GM12872 (cell line): ENCODE measurements around the gene ARSK.

Experiments
- TF ChIP-seq, protein P1 (sequence below): IDR thresholded peaks from 3 replicates; pipeline ENCODE4 v1.5.1; 2011; ENCODE audit warnings: low read depth, mild to moderate bottlenecking, low read length, moderate library complexity; ENCODE audit not compliant: insufficient read depth

The ARSK gene

DNA sequence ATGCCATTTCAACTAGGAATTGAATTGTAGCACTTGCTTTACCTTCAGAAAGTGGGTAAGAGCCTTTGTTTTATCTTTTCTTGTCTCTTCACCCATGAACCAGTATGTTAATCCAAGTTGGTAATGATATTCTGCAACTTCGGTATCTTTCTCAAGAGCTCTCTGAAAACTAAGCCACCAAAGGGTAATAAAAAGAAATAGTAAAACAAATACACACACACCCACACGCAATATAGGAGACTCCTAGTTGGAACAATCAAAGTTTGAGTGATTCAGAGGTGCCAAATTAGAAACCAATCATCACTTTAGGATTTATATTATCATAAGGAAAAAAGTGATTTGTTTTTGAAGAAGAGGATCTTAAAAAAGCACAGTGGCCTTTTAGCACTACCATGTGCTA is 30.5 kb upstream of the ARSK start:
- TF ChIP-seq, protein P1, sequence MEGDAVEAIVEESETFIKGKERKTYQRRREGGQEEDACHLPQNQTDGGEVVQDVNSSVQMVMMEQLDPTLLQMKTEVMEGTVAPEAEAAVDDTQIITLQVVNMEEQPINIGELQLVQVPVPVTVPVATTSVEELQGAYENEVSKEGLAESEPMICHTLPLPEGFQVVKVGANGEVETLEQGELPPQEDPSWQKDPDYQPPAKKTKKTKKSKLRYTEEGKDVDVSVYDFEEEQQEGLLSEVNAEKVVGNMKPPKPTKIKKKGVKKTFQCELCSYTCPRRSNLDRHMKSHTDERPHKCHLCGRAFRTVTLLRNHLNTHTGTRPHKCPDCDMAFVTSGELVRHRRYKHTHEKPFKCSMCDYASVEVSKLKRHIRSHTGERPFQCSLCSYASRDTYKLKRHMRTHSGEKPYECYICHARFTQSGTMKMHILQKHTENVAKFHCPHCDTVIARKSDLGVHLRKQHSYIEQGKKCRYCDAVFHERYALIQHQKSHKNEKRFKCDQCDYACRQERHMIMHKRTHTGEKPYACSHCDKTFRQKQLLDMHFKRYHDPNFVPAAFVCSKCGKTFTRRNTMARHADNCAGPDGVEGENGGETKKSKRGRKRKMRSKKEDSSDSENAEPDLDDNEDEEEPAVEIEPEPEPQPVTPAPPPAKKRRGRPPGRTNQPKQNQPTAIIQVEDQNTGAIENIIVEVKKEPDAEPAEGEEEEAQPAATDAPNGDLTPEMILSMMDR: no peak

DNA sequence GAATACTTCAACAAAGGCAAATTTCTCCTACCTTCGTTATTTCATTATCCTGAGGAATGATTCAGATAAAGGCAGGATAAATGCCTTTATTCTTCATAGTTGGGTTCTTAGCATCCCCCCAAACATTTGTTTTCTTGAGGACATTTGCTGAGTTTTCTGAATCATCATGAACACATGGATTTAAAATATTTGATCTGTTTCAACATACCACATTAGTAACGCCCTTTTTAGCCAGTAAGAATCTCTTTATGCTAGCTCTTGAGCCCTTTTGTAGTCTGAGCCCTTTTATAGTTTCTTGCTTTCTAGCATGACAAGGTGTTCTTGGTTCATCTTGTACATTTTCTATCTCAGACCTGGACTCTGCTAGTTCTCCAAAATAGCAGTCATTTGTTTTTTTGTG is 28.0 kb upstream of the ARSK start:
- TF ChIP-seq, protein P1: no peak

DNA sequence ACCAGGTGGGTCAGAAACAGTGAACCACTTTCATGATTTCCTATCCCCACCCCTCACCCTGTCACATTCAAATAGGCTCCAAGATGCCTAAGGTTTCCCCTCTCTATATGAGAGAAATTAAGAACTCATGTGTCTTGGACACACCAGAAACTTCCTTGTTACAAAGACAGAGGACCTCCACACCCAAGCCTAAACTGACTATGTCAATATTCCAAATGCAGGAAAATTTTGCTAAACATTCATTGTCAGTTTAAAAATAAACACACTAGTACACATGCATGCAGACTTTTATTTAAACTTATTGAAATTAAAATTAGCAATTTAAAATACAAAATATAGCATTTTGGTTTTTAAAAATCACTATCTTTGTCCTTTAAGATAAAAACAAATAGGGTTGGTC is 26.3 kb upstream of the ARSK start:
- TF ChIP-seq, protein P1: no peak

DNA sequence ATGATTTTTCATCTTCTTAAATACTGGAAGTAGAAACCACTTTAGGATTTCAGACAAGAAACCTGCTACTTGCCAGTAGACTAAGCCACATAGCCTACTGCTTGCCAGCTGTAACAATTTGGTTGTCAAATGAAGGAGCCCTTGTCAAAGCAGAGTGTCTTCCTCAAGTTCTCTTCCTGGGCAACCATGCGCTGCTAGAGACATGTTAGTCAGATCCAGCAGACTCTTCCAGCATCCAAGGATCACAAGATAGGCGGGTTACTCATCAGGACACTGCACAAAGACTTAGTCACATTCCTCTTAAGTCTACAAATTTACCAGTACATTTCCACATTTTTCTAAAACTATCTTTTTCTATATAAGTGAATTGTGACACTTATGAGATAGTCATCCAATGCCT is 24.5 kb upstream of the ARSK start:
- TF ChIP-seq, protein P1: no peak

DNA sequence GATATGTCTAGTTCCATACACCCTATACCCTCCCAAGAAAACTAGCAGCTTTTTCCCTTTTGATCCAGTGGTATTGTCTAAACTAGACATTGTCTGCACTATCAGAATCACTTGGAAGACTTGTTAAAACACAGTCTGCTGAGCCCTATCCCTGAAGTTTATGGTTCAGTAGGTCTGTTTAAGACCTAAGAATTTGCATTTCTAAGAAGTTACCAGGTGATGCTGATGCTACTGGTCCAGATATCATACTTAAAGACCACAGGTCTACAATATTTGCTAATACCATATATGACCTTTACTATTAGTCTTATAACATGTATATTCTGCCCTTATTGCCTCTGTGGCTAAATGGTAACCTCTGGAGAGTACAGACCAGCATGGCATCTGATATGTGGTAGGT is 23.4 kb upstream of the ARSK start:
- TF ChIP-seq, protein P1: no peak

DNA sequence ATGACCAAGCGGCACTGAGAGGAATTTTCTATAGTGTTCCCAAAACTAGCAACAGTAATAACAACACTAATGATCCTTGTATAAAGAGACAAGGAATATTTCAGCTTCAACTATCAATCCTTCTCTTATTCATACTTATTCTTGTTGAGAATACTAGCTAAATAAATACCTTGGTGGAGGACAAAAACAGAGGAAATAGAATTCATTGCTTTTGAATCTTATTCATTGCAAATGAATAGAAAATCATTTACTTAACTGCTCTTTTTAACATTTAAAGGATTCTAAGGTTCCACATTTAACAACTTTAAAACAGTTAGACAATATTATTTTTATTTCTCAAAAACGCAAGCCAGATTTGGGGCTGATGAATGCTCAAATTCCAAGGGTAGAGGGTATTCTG is 22.5 kb upstream of the ARSK start:
- TF ChIP-seq, protein P1: no peak

DNA sequence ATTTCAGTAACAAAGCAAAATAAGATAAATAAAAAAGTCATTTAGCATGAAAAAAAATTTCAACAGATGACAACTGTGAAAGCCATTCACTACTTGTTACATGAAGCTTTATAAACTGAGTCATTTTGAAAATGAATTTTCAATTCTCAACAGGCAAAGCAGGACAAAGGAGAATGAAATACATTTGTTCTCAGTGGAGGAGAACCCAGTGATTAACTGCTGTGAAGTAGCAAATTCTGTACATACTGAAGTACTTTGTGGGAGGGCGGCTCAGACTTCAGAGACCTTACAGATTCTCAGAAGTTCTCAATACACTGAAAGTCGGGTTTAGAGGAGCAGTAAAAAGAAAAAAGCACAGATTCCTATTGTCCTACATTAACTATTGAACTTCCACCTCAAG is 21.8 kb upstream of the ARSK start:
- TF ChIP-seq, protein P1: no peak

DNA sequence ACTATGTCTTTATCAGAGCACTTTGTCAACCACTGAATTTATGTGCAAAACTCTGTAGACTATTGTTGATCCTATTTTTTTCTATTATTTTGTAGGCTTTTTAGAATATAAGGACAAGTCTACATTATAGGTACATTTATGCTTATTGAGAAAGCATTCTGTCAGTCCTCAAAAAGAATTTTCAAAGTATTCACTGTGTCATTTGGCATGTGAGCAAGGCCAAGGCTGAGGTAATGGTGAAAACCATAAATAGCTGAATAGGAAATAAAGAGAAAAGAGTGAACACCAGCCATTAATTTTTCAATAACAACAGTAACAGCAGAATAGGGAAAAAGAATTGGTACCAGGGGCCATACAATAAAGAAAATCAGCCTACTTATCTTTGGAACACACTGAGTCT is 21.1 kb upstream of the ARSK start:
- TF ChIP-seq, protein P1: no peak
